Hypothalamus (tissue), 51 donors: Measurements from ENCODE around the gene PPDPF.

ENCODE experiments used
- DNase-seq, 51 donors: peaks; one replicate each; lab custom pipeline; 2025; lab: John Stamatoyannopoulos, UW

PPDPF gene

DNA sequence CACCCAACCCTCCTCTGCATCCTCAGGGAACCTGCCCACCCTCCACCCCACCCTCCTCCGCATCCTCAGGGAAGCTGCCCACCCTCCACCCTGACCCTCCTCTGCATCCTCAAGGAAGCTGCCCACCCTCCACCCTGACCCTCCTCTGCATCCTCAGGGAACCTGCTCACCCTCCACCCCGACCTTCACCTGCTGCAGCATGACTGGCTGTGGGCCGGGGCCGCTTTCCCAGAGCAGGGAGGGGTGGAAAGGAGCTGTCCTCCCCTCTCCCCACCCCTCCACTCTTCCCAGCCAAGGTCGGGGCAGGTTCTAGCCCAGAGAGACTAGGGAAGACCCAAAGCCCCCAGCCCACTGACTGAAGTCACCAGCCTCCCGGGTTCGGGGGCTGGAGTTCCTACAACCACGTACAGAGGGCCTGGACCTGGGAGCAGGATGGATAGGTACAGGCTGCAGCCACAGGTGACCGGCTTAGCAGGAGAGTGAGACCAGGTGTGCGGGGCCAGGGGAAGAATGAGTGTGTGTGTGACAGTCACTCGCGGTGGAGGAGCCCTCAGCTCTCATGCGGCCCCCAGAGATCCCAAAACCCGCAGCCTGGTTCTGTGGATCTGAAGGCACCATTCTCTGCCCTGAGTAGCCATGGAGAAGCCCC, 33.3 kb upstream of the PPDPF start:
- DNase-seq: no peak

DNA sequence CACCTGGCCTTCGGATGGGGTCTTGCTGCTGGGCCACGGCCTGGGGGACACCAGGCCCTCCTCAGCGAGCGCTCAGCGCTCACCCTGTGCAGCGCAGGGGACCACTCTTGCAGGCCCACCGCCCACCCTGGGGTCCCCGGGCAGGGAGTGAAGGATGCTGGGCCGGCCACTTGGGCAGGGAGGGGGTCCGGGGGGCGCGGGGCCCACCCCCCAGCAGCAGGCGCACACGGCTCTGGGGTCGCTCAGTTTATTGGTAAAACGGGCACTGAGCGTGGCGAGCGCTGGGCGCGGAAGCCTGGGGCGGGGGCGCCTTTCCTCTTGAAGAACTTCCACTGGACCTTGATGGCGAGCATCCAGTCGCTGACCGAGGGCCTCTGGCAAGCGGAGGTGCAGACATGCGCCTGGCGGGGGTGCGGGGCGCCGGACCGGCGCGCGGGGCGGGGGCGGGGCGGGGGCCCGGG, 32.8 kb upstream of the PPDPF start:
- DNase-seq: no peak

DNA sequence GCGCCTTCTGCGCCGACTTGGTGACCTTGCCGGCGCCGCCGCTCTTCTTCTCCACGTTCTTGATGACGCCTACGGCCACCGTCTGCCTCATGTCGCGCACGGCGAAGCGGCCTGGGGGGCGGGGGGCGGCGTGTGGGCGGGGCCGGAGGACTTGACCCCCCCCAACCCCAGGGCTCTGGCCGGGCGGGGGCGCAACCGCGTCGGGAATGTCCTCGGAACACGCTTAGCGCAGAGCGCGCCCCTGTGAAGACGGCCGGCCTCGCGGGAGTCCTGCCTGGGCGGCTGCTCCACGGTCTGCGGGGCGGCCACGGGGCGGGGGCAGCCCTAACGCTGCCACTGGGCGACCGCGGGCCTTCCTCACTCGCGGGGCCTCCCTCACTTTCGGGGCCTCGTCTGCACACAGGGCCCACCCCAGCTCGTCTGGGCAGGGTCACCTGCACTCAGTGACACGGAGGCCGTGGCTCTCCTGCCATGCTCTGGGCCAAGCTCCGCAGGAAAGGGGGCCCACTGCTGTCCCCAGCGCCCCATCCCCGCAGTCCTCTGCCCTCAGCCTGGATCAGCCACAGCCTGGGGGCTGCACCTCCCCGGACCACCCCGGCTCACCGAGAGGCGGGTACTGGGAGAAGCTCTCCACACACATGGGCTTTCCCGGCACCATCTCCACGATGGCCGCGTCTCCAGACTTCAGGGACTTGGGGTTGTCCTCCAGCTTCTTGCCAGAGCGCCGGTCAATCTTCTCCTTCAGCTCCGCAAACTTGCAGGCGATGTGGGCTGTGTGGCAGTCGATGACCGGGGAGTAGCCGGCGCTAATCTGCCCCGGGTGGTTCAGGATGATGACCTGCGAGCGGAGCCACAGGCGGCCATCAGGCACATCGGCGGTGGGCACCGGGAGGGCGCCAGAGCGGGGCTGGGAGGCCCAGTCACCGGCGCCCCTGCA, 32.0 kb upstream of the PPDPF start:
- DNase-seq: no peak

DNA sequence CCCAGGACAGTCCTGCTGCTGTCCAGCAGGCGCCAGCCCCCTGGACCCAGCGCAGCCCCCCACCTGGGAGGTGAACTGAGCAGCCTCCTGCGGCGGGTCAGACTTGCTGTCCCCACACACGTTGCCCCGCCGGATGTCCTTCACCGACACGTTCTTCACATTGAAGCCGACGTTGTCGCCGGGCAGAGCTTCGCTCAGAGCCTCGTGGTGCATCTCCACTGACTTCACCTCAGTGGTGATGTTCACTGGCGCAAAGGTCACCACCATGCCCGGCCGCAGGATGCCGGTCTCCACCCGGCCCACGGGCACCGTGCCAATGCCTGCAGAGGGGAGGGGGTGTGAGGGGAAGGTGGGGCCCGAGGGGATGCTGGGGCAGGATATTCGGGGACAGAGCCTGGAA, 30.1 kb upstream of the PPDPF start:
- DNase-seq: no peak

DNA sequence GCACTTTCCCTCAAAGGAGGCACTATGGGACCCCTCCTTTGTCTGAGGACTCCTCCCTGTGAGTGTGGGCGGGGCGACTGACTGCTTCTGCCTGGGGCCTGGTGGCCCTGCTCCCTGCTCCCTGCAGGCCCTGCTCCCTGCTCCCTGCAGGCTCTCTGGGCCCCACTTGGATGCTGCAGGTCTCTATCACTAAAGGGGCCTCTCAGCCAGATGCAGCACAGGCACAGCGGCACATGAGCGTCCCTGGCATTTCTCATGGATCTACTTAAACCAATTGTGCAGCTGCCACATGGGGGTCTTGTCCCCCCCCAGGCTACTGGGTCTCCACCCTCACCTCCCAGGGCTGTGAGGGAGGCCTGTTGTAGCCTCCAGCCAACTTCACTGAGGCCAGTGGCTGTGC, 29.5 kb upstream of the PPDPF start:
- DNase-seq: no peak

DNA sequence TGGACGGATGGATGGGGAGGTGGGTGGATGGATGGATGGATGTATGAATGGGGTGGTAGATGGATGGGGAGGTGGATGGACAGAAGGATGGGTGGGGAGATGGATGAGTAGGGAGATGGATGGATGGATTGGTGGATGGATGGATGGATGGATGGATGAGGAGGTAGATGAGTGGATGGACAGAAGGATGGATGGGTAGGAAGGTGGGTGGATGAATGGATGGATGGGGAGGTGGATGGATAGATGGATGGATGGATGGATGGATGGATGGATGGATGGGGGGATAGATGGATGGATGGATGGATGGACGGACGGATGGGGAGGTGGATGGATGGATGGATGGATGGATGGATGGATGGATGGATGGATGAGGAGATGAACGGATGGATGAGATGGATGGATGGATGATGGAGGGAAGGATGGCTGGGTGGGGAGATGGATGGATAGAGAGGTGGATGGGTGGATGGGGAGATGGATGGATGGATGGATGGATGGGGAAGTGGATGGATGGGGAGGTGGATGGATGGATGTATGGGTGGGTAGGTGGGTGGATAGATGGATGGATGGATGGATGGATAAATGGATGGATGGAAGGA, 28.8 kb upstream of the PPDPF start:
- no peak for DNase-seq

DNA sequence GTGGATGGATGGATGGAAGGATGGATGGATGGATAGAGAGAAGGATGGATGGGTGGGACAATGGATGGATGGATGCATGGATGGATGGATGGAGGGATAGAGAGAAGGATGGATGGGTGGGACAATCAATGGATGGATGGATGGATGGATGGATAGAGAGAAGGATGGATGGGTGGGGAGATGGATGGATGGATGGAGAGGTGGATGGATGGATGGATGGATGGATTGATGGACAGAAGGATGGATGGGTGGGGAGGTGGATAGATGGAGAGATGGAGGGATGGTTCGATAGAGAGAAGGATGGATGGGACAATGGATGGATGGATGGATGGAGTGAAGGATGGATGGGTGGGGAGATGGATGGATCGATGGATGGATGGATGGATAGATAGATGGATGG, 28.0 kb upstream of the PPDPF start:
- DNase-seq: no peak

DNA sequence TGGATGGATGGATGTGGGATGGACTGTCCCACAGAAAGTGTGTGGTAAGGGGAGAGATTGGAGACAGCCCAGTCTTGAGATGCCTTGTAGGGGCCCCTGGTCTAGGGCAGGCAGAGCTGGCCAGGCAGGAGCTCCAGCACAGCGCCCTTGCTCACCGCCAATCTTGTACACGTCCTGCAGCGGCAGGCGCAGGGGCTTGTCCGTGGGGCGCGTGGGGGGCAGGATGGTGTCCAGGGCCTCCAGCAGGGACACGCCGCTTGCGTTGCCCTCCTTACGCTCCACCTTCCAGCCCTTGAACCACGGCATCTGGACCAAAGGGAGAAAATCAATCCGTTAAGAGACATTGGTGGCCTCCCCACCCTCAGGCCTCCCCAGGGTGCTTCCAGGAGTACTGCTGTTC, 27.6 kb upstream of the PPDPF start:
- DNase-seq: no peak

DNA sequence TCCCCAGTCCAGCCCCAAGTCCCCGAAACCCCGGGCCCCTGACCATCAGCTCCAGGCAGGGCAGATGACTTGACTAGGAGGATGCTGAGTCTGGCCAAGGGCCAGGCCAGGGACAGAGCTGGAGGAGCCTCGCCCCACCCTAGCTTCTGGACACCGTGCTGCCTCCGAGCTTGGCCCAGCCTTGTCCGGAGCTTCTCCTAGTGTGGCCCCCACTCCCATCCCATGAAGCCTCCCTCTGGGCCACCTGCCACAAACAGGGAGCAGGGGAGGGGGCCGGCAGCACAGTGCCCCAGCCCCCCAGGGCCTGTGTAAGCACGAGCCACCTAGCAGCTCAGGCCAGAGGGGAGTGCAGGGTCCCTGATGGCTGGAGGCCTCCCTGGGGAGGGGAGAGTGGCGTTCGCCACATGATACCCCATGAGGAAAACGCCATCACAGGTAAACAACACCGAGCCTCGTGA, 27.0 kb upstream of the PPDPF start:
- DNase-seq: no peak

DNA sequence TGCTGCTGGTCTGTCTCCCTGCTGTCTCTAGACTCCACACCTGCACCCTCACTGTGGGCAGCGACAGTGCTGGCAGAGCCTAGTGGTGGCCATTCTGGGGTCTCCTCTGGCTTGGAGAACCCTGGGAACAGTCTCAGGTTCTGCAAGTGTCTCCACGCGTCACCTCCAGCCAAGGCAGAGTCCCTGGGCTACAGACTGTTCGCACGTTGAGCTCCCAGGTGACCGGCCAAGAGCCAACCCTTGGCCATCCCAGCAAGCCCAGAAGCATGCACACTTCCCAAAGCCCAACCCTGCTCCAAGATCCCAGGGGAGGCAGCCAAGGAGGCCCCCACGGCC, 26.5 kb upstream of the PPDPF start:
- no peak for DNase-seq

DNA sequence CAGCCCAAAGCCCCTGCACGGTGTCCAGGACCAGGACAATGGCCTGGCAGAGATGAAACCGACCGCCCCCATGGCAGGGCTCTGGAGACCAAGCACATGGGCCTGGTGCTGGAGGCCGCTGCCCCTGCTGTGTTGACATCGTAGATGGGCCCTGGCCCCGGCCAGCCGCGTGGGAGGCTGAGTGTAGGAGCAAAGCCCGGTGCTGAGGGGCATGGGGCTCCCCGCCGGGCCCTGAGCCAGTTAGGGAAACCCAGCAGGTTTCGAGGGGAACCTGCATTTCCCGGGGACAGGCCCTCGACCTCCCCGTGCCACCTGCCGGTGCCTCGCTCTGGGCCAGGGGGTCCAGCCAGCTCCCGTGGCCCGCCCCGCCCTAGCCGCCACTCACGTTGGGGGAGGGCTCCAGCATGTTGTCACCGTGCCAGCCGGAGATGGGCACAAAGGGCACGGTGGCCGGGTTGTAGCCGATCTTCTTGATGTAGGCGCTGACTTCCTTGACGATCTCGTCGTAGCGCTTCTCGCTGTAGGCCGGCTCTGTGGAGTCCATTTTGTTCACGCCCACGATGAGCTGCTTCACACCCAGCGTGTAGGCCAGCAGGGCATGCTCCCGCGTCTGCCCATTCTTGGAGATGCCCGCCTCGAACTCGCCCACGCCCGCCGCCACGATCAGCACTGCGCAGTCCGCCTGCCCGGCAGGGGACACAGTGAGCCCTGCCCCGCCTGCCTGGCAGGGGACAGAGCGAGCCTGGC, 26.0 kb upstream of the PPDPF start:
- no peak for DNase-seq

DNA sequence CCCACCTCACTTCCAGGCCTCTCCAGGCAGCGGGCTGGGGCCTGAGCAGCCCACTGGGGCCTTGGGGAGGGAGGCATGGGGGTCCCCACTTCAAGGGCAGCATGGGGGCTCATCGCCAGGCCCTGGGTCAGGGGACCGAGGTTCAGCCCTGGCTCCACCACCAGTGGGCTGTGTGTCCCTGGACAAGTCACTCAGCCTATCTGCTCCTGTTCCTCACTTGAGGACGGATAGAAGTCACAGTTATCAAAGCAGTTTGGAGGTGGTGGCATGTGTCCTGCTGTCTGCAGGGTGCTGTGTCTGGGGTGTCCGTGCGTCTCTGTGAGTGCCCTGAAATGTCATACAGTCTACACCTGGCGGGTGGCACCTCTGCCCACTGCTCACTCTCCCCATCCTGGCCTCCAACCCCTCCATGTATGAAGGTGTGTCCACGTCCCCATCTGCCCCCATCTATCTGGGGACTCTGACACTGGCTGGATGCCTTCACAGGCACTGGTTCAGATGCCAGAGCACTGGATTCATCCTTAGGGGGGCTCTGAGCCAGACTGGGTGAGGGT, 25.3 kb upstream of the PPDPF start:
- no peak for DNase-seq

DNA sequence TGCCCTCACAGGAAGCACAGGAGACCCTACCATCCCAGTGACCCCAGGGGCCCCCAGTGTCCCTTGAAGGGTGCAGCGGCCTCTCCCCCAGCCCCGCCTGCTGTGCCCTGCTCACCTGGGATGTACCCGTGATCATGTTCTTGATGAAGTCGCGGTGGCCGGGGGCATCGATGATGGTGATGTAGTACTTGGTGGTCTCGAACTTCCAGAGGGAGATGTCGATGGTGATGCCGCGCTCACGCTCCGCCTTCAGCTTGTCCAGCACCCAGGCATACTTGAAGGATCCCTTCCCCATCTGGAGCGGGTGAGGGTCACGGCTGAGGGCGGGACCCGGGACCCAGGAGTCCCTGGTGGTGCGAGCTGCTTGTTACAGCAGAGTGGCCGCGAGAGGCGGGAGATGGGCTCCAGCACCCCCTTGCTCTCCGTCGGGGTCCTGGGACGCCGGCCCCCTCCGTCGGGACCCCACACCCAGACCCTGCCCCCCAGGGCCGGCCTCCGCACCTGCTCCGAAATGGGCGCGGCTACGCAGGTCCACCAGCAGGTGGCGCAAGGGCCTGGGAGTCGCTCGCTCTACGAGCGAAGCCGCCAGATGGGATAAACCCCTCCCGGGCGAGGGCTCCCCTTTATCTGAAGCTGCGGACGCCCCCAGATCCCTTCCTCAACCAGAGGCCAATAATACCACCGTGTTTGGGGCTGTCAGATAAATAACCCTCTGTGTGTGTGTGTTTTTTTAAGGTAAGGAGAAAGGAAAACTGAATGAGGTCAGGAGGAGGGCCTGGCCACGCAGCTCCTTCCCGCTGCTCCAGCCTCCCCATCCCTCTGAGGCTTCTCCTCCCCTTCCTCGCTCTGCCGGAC, 24.6 kb upstream of the PPDPF start:
- peak in 34 of 51 donors; percentile 12 to 77 (median 40) for DNase-seq

DNA sequence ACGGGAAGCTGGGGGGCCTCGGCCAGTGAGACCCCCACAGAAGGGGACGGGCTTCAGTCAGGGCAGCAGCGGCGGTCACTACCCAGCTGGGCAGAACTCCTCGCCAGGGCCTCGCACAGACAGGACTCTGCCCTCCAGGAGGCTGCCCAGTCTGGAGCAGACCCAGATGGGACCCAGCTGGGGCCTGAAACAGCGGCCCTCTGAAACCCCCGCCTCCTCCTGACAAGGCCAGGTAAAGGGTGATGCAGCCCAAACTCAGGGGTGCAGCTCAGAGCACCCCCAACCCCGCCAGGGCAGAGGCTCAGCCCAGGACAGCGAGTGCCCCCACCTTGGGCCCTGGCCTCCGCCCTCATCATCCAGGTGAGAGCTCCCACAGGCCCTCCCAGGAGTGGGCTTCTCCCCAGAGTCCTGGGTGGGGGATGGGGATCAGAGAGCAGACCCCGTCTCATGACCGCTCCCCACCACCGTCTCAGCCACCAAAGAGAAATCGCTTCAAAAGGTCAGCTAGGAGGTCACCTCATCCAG, 23.9 kb upstream of the PPDPF start:
- DNase-seq: no peak

DNA sequence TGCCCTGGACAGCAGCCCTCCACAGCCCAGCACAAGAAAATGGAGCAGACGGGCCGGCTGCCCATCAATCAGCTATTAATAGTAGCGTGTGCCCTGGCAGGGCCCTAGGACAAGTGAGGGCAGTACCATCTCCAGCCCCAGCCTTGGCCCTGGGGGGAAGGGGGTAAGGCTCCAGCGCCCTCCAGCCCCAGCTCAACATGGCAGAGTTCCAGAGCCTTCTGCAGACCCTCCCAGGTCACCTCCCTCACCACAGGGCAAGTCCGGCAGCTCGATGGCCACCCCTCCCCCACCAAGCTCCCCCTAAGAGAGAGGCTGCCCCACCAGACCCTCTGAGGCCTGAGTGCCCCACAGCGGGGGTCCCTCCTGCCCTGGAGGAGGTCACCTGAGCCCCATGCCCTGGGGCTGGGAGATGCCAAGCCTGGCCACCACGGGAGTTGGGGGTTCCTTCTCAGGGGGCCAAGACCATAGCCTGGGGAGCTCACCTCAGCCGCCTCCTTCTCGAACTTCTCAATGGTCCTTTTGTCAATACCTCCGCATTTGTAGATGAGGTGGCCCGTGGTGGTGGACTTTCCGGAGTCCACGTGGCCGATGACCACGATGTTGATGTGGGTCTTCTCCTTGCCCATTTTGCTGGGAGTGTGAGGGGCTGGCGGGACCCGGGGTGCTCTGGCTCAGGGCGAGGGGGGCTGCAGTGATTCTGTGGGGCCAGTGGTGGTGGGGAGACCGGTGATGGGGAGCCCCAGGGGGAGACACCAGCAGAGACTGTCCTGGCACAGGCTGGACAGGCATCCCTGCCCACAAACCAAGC, 23.2 kb upstream of the PPDPF start:
- DNase-seq: no peak

DNA sequence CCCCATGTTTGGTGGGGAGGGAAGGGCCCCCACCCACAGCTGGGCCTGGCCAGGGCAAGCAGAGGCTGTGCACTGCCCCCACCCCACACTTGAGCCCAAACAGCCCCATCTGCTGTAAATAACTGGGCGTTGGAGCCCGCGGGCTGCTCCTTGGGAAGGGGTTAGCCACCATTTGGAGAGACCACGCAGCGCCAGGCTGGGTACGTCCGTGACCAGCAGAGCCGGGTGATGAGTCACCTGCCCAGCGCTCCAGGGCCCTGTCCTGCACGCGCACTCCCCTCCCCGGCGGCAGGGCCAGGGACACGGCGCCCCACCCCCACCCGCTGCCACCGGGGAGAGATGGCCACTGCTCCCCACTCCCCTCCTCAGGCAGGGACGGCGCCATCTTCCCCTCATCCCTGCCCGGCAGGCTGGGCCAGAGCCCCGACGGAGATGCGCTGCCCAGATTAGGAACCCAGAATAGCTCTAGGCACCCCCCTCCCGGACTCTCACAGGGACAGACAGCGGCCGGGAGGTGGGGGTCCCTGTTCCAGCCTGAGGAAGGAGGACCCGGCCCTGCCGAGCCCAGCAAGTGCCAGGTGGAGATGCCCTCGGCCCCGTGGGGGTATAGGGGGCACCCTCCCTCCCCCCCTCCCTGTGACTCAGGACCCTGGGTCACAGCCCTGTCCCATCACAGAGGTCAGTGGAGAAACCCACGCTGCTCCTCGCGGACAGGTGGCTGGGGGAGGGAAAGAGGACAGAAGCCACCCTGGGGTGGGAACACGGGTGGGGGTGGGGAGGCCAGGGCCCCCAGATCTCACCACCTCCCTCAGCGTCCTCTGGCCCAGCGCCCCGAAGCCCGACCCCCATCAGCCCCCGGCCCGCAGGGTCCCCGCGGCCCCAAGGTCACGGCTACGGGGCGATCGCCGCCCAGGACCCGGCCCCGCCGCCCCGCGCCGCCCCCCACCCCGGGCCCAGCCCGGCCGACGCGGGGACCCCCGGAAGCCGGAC, 22.3 kb upstream of the PPDPF start:
- peak in 8 of 51 donors; percentile 25 to 73 (median 32) for DNase-seq

DNA sequence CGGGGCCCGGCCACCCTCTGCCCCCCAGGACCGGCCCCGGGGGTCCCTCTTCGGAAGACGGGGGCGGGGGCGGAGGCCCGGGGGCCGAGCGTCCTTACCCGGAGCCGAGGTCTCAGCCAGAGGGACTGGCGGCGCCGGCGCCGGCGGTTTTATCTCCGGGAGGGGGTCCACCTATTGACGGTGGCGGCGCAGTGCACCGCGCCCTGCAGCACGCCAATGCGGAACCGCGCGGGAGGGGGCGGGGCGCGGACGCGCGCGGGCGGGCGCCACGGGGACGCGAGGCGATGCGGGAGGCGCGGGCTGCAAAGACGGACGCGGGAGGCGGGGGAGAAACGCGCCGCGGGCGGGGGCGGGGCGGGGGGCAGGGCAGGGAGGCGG, 21.6 kb upstream of the PPDPF start, which contains the start of gene EEF1A2:
Gene EEF1A2, minus strand, starts transcription at position 124 of the 378 bp plus-strand sequence. CDS start 1,320 bp downstream, outside the sequence.
- DNase-seq: peak in 17 of 51 donors; percentile 12 to 65 (median 46)
